Fibroblast of the conjunctiva (primary cell): Measurements from ENCODE around the gene TEX36.
A peak's percentile ranks its signal among the peaks of the same experiment; 100 is the strongest.
"Not testable (repeated sequence)": the region's sequence is repeated elsewhere in the genome, so short reads cannot be mapped to it uniquely, and the experiment has no call there.

Experiments used
- DNase-seq: peaks from one replicate; pipeline ENCODE4 v3.0.0-alpha.2; 2010; ENCODE audit warnings: low read depth

TEX36 gene

GRCh38 chr10:125692196-125692595 lies 9.2 kb upstream of the TEX36 start:
- DNase-seq, result no peak

- DNase-seq, result no peak
Observed at GRCh38 chr10:125691160-125691981, 8.4 kb upstream of the TEX36 start.

- no peak for DNase-seq
Observed at GRCh38 chr10:125689955-125690569, 7.1 kb upstream of the TEX36 start.

GRCh38 chr10:125687507-125688185 lies 4.7 kb upstream of the TEX36 start:
- DNase-seq, result no peak

GRCh38 chr10:125684581-125684980 lies 1.6 kb upstream of the TEX36 start:
- no peak for DNase-seq

- no peak for DNase-seq
Observed at GRCh38 chr10:125683821-125684220, 858 bp upstream of the TEX36 start.

GRCh38 chr10:125679436-125679835 lies 3.5 kb downstream of the TEX36 start:
- DNase-seq, result no peak

GRCh38 chr10:125672884-125673283 lies 10.1 kb downstream of the TEX36 start:
- no peak for DNase-seq

- no peak for DNase-seq
Observed at GRCh38 chr10:125662584-125662983, 20.4 kb downstream of the TEX36 start.

GRCh38 chr10:125661941-125662515 lies 20.9 kb downstream of the TEX36 start:
- peak; percentile 91 for DNase-seq

- no peak for DNase-seq
Observed at GRCh38 chr10:125661431-125661940, 21.5 kb downstream of the TEX36 start.

- no peak for DNase-seq
Observed at GRCh38 chr10:125659071-125659470, 23.9 kb downstream of the TEX36 start.

GRCh38 chr10:125656523-125656922 lies 26.4 kb downstream of the TEX36 start:
- no peak for DNase-seq

GRCh38 chr10:125653113-125653512 lies 29.9 kb downstream of the TEX36 start:
- not testable (repeated sequence) for DNase-seq

GRCh38 chr10:125646311-125646710 lies 36.7 kb downstream of the TEX36 start:
- DNase-seq, result no peak

GRCh38 chr10:125641398-125641797 lies 41.6 kb downstream of the TEX36 start:
- DNase-seq, result no peak

- DNase-seq, result no peak
Observed at GRCh38 chr10:125640653-125641052, 42.3 kb downstream of the TEX36 start.

GRCh38 chr10:125639846-125640245 lies 43.1 kb downstream of the TEX36 start:
- DNase-seq, result no peak

- no peak for DNase-seq
Observed at GRCh38 chr10:125638555-125638954, 44.4 kb downstream of the TEX36 start.

GRCh38 chr10:125637496-125637895 lies 45.5 kb downstream of the TEX36 start:
- no peak for DNase-seq

GRCh38 chr10:125634606-125635005 lies 48.4 kb downstream of the TEX36 start:
- DNase-seq, result no peak

- DNase-seq, result no peak
Observed at GRCh38 chr10:125633517-125633999, 49.4 kb downstream of the TEX36 start.
